ENCODE measurements around the gene ZNF385B. TPM values are rescaled to one million over a fixed set of nuclear protein-coding genes. Genes with fewer than 3 reads are reported as not detected.
"Not testable (repeated sequence)": the region's sequence is repeated elsewhere in the genome, so short reads cannot be mapped to it uniquely, and the experiment has no call there.

The ZNF385B gene
- polyA plus RNA-seq, 3 donors from 2014 or later, result not detected

- Mint-ChIP-seq H3K9me3 (peaks cover 0 to 3% (median 0%) of the 10 kb centered on the region in 6 donors), H3K4me1 (no peaks in the 10 kb centered on the region), H3K4me3 (no peak overlapping the region), H3K36me3 (no peaks in the 10 kb centered on the region), H3K27me3 (ENCODE audit: low read depth in 3 of 3) (peaks cover 0 to 2% (median 0%) of the 10 kb centered on the region in 3 donors), H3K27ac (no peak overlapping the region)
- no peak for DNase-seq
Measured at GRCh38 chr2:179661986-179662385, 199.4 kb downstream of the ZNF385B start.

GRCh38 chr2:179657068-179657595 lies 204.3 kb downstream of the ZNF385B start:
- Mint-ChIP-seq H3K4me1 (no peaks in the 10 kb centered on the region), H3K36me3 (no peaks in the 10 kb centered on the region)

GRCh38 chr2:179655627-179656026 lies 205.8 kb downstream of the ZNF385B start:
- peaks cover 0 to 3% (median 0%) of the 10 kb centered on the region in 3 donors for H3K27me3 Mint-ChIP-seq (ENCODE audit: low read depth in 3 of 3)
- H3K36me3 Mint-ChIP-seq, result no peaks in the 10 kb centered on the region

More at GRCh38 chr2:179657068-179657595, 204.3 kb downstream of the ZNF385B start:
- Mint-ChIP-seq H3K4me3 (no peak overlapping the region), H3K9me3 (peaks cover 0 to 1% (median 0%) of the 10 kb centered on the region in 6 donors), H3K27me3 (ENCODE audit: low read depth in 3 of 3) (peaks cover 0 to 3% (median 2%) of the 10 kb centered on the region in 3 donors), H3K27ac (no peak overlapping the region)
- no peak for DNase-seq

GRCh38 chr2:179654806-179655205 lies 206.6 kb downstream of the ZNF385B start:
- peaks cover 0 to 1% (median 0%) of the 10 kb centered on the region in 6 donors for H3K9me3 Mint-ChIP-seq
- no peak overlapping the region for H3K4me3 Mint-ChIP-seq
- no peak for DNase-seq
- H3K4me1 Mint-ChIP-seq, result no peaks in the 10 kb centered on the region
- H3K36me3 Mint-ChIP-seq, result no peaks in the 10 kb centered on the region
- H3K27me3 Mint-ChIP-seq (ENCODE audit: low read depth in 3 of 3), result peaks cover 0 to 3% (median 2%) of the 10 kb centered on the region in 3 donors
- no peak overlapping the region for H3K27ac Mint-ChIP-seq

More at GRCh38 chr2:179655627-179656026, 205.8 kb downstream of the ZNF385B start:
- DNase-seq, result no peak
- H3K9me3 Mint-ChIP-seq, result peaks cover 0 to 1% (median 0%) of the 10 kb centered on the region in 6 donors
- no peak overlapping the region for H3K4me3 Mint-ChIP-seq
- no peak overlapping the region for H3K27ac Mint-ChIP-seq
- no peaks in the 10 kb centered on the region for H3K4me1 Mint-ChIP-seq

- Mint-ChIP-seq H3K36me3 (no peaks in the 10 kb centered on the region), H3K4me1 (no peaks in the 10 kb centered on the region), H3K27me3 (ENCODE audit: low read depth in 3 of 3) (peaks cover 0 to 3% (median 2%) of the 10 kb centered on the region in 3 donors), H3K4me3 (no peak overlapping the region), H3K27ac (no peak overlapping the region), H3K9me3 (peaks cover 0 to 1% (median 0%) of the 10 kb centered on the region in 6 donors)
- no peak for DNase-seq
Measured at GRCh38 chr2:179652296-179652695, 209.1 kb downstream of the ZNF385B start.

- Mint-ChIP-seq H3K36me3 (no peaks in the 10 kb centered on the region), H3K4me3 (no peak overlapping the region), H3K4me1 (no peaks in the 10 kb centered on the region), H3K27ac (no peak overlapping the region), H3K9me3 (peaks cover 0 to 2% (median under 1%) of the 10 kb centered on the region in 6 donors), H3K27me3 (ENCODE audit: low read depth in 3 of 3) (peaks cover 0 to 3% (median 2%) of the 10 kb centered on the region in 3 donors)
- no peak for DNase-seq
Measured at GRCh38 chr2:179650420-179650819, 211.0 kb downstream of the ZNF385B start.

GRCh38 chr2:179646862-179647587 lies 214.4 kb downstream of the ZNF385B start:
- no peak overlapping the region for H3K4me3 Mint-ChIP-seq
- no peak for DNase-seq
- peaks cover 0 to 4% (median under 1%) of the 10 kb centered on the region in 6 donors for H3K9me3 Mint-ChIP-seq
- H3K27ac Mint-ChIP-seq, result no peak overlapping the region
- H3K36me3 Mint-ChIP-seq, result no peaks in the 10 kb centered on the region
- H3K27me3 Mint-ChIP-seq (ENCODE audit: low read depth in 3 of 3), result peaks cover 0 to 2% (median 0%) of the 10 kb centered on the region in 3 donors
- no peaks in the 10 kb centered on the region for H3K4me1 Mint-ChIP-seq

GRCh38 chr2:179646173-179646769 lies 215.1 kb downstream of the ZNF385B start:
- peaks cover 0 to 2% (median 0%) of the 10 kb centered on the region in 3 donors for H3K27me3 Mint-ChIP-seq (ENCODE audit: low read depth in 3 of 3)
- H3K4me3 Mint-ChIP-seq, result no peak overlapping the region
- H3K9me3 Mint-ChIP-seq, result peaks cover 0 to 4% (median under 1%) of the 10 kb centered on the region in 6 donors
- H3K36me3 Mint-ChIP-seq, result no peaks in the 10 kb centered on the region
- H3K4me1 Mint-ChIP-seq, result no peaks in the 10 kb centered on the region
- DNase-seq, result no peak
- H3K27ac Mint-ChIP-seq, result no peak overlapping the region

- no peak for DNase-seq
- Mint-ChIP-seq H3K36me3 (no peaks in the 10 kb centered on the region), H3K27me3 (ENCODE audit: low read depth in 3 of 3) (peaks cover 0 to 2% (median 0%) of the 10 kb centered on the region in 3 donors), H3K27ac (no peak overlapping the region), H3K4me1 (no peaks in the 10 kb centered on the region), H3K4me3 (no peak overlapping the region), H3K9me3 (peaks cover 0 to 4% (median under 1%) of the 10 kb centered on the region in 6 donors)
Measured at GRCh38 chr2:179645047-179645446, 216.4 kb downstream of the ZNF385B start.

- no peak for DNase-seq
- no peaks in the 10 kb centered on the region for H3K27me3 Mint-ChIP-seq (ENCODE audit: low read depth in 3 of 3)
- no peaks in the 10 kb centered on the region for H3K4me1 Mint-ChIP-seq
- H3K36me3 Mint-ChIP-seq, result no peaks in the 10 kb centered on the region
- peaks cover 0 to 4% (median 2%) of the 10 kb centered on the region in 6 donors for H3K9me3 Mint-ChIP-seq
- H3K27ac Mint-ChIP-seq, result no peak overlapping the region
- H3K4me3 Mint-ChIP-seq, result no peak overlapping the region
Measured at GRCh38 chr2:179642462-179642861, 218.9 kb downstream of the ZNF385B start.

- DNase-seq, result no peak
- no peak overlapping the region for H3K4me3 Mint-ChIP-seq
- H3K36me3 Mint-ChIP-seq, result no peaks in the 10 kb centered on the region
- peaks cover 0 to 14% (median 1%) of the 10 kb centered on the region in 6 donors for H3K9me3 Mint-ChIP-seq
- no peak overlapping the region for H3K27ac Mint-ChIP-seq
- H3K4me1 Mint-ChIP-seq, result no peaks in the 10 kb centered on the region
- peaks cover 0 to 2% (median 0%) of the 10 kb centered on the region in 3 donors for H3K27me3 Mint-ChIP-seq (ENCODE audit: low read depth in 3 of 3)
Measured at GRCh38 chr2:179636995-179637394, 224.4 kb downstream of the ZNF385B start.

GRCh38 chr2:179636100-179636980 lies 225.1 kb downstream of the ZNF385B start:
- no peak overlapping the region for H3K4me3 Mint-ChIP-seq

GRCh38 chr2:179631769-179632385 lies 229.5 kb downstream of the ZNF385B start:
- H3K36me3 Mint-ChIP-seq; H3K4me1 Mint-ChIP-seq; H3K27me3 Mint-ChIP-seq (ENCODE audit: low read depth in 3 of 3); H3K4me3 Mint-ChIP-seq; H3K27ac Mint-ChIP-seq; DNase-seq: not testable (repeated sequence)
- H3K9me3 Mint-ChIP-seq, result peaks cover 0 to 18% (median 6%) of the 10 kb centered on the region in 6 donors

More at GRCh38 chr2:179636100-179636980, 225.1 kb downstream of the ZNF385B start:
- no peaks in the 10 kb centered on the region for H3K36me3 Mint-ChIP-seq
- no peak overlapping the region for H3K27ac Mint-ChIP-seq
- no peak for DNase-seq
- H3K4me1 Mint-ChIP-seq, result no peaks in the 10 kb centered on the region
- H3K27me3 Mint-ChIP-seq (ENCODE audit: low read depth in 3 of 3), result peaks cover 0 to 2% (median 0%) of the 10 kb centered on the region in 3 donors
- H3K9me3 Mint-ChIP-seq, result peaks cover 0 to 16% (median 3%) of the 10 kb centered on the region in 6 donors

Data from immature natural killer cell (primary cell).